H1 (cell line): ENCODE data around the gene CHMP5. TPM values are rescaled to one million over a fixed set of nuclear protein-coding genes. Genes with fewer than 3 reads are reported as not detected.

Experiments
- CTCF ChIA-PET: fragments of 300-600 bp; sonication (Branson Sonifier 250); formaldehyde crosslinking; loops from one replicate; lab custom pipeline; 2021; ENCODE audit not compliant: partially characterized antibody; lab: Charles Lee
- POLR2A ChIA-PET: fragments of 300-600 bp; sonication (Branson Sonifier 250); formaldehyde crosslinking; loops from one replicate; lab custom pipeline; 2021; ENCODE audit warnings: inconsistent platforms; ENCODE audit not compliant: partially characterized antibody; lab: Charles Lee
- DNase-seq, 2 experiments: peaks; one replicate each; pipeline versions ENCODE4 v3.0.0 to v3.0.0-alpha.2; 2010 to 2022; ENCODE audit warnings: low spot score in 2 of 2, low read depth in 1 of 2, mixed read lengths in 1 of 2
- FAIRE-seq: peaks from 2 replicates; lab custom pipeline; 2011; peaks lifted over from hg19 to GRCh38; lab: Jason Lieb, UNC
- H2AFZ ChIP-seq: 2 replicates; pipeline ENCODE4 v1.8.1; 2012; ENCODE audit warnings: low read length, inconsistent platforms
- H2AK5ac ChIP-seq: 2 replicates; pipeline ENCODE4 v1.6.1; 2013; ENCODE audit warnings: low read depth, low read length
- H2BK120ac ChIP-seq: replicated peaks from 2 replicates; pipeline ENCODE3; 2013; ENCODE audit warnings: low read depth, low read length, inconsistent platforms
- H2BK12ac ChIP-seq: 2 replicates; pipeline ENCODE4 v1.6.1; 2013; ENCODE audit warnings: low read depth, low read length
- H2BK15ac ChIP-seq: 2 replicates; pipeline ENCODE4 v1.6.1; 2013; ENCODE audit warnings: low read length
- H2BK20ac ChIP-seq: 2 replicates; pipeline ENCODE4 v1.6.1; 2013; ENCODE audit warnings: low read length
- H2BK5ac ChIP-seq: 2 replicates; pipeline ENCODE4 v1.6.1; 2013; ENCODE audit warnings: low read depth, low read length
- H3K14ac ChIP-seq: 2 replicates; pipeline ENCODE4 v1.6.1; 2013; ENCODE audit warnings: inconsistent platforms; ENCODE audit not compliant: insufficient read length
- H3K18ac ChIP-seq: 2 replicates; pipeline ENCODE4 v1.6.1; 2013; ENCODE audit warnings: low read length; ENCODE audit errors: extremely low read depth
- H3K23ac ChIP-seq: 2 replicates; pipeline ENCODE4 v1.6.1; 2013; ENCODE audit warnings: inconsistent platforms; ENCODE audit not compliant: insufficient read length
- H3K23me2 ChIP-seq: 2 replicates; pipeline ENCODE4 v1.6.1; 2013; ENCODE audit warnings: low read depth, low read length
- H3K27ac ChIP-seq: 2 replicates; pipeline ENCODE4 v1.6.1; 2011; ENCODE audit warnings: low read depth, low read length, inconsistent platforms
- H3K27me3 ChIP-seq, 4 experiments: replicated peaks in 1 of 4; 1 replicate in 1 of 4; 2 replicates in 3 of 4; pipeline versions ENCODE4 v1.6.1 to v1.8.1; 2011 to 2013; ENCODE audit warnings: low read length in 3 of 4, mild to moderate bottlenecking in 3 of 4, inconsistent platforms in 2 of 4, mixed read lengths in 2 of 4, moderate library complexity in 1 of 4; ENCODE audit not compliant: control insufficient read depth in 3 of 4, insufficient read depth in 3 of 4; ENCODE audit errors: extremely low read depth in 1 of 4
- H3K36me3 ChIP-seq, 4 experiments: 2 replicates each; pipeline versions ENCODE4 v1.6.1 to v1.8.1; 2011 to 2013; ENCODE audit warnings: mild to moderate bottlenecking in 4 of 4, low read length in 3 of 4, moderate library complexity in 2 of 4, control low read depth in 1 of 4, inconsistent platforms in 1 of 4; ENCODE audit not compliant: insufficient read depth in 4 of 4, control insufficient read depth in 2 of 4
- H3K4ac ChIP-seq: replicated peaks from 2 replicates; pipeline ENCODE3; 2013; ENCODE audit warnings: low read length, low read depth, mixed read lengths, inconsistent platforms; ENCODE audit not compliant: insufficient read length
- H3K4me1 ChIP-seq, 4 experiments: replicated peaks in 1 of 4; 1 replicate in 1 of 4; 2 replicates in 3 of 4; pipeline versions ENCODE4 v1.6.1 to v1.8.1; 2011 to 2013; ENCODE audit warnings: low read length in 3 of 4, inconsistent platforms in 2 of 4, mixed read lengths in 1 of 4; ENCODE audit not compliant: insufficient read depth in 4 of 4, control insufficient read depth in 3 of 4
- H3K4me2 ChIP-seq, 2 experiments: 2 replicates each; pipeline versions ENCODE4 v1.6.1 to v1.8.1; 2011 to 2013; ENCODE audit warnings: low read depth in 2 of 2, low read length in 2 of 2, control low read depth in 1 of 2, inconsistent platforms in 1 of 2, mild to moderate bottlenecking in 1 of 2; ENCODE audit not compliant: insufficient read depth in 1 of 2
- H3K4me3 ChIP-seq, 4 experiments: fragments of 200-600, 300-600 bp in 1 of 4; sonication (generic), shearing (Covaris generic), sonication (Bioruptor Twin) in 1 of 4; 2 replicates each; pipeline versions ENCODE4 v1.5.1 to v1.8.1; 2011 to 2016; ENCODE audit warnings: low read length in 4 of 4, low read depth in 3 of 4, control low read depth in 2 of 4, inconsistent platforms in 2 of 4, mild to moderate bottlenecking in 2 of 4, mixed read lengths in 1 of 4, moderate library complexity in 1 of 4; ENCODE audit not compliant: insufficient read depth in 2 of 4; ENCODE audit errors: extremely low read depth in 1 of 4
- H3K56ac ChIP-seq: replicated peaks from 2 replicates; pipeline ENCODE3; 2013; ENCODE audit warnings: low read depth, mild to moderate bottlenecking, mixed read lengths, low read length, inconsistent platforms; ENCODE audit not compliant: insufficient read length
- H3K79me1 ChIP-seq: 2 replicates; pipeline ENCODE4 v1.6.1; 2013; ENCODE audit warnings: low read depth, low read length, control low read depth
- H3K79me2 ChIP-seq, 2 experiments: 2 replicates each; pipeline versions ENCODE4 v1.6.1 to v1.8.1; 2012 to 2013; ENCODE audit warnings: low read length in 2 of 2, mild to moderate bottlenecking in 2 of 2, inconsistent platforms in 1 of 2; ENCODE audit not compliant: insufficient read depth in 2 of 2, control insufficient read depth in 1 of 2
- H3K9ac ChIP-seq, 4 experiments: replicated peaks in 1 of 4; 1 replicate in 1 of 4; 2 replicates in 3 of 4; pipeline versions ENCODE4 v1.6.1 to v1.8.1; 2011 to 2013; ENCODE audit warnings: low read depth in 3 of 4, low read length in 3 of 4, control low read depth in 2 of 4, mild to moderate bottlenecking in 2 of 4, moderate library complexity in 2 of 4, inconsistent platforms in 1 of 4; ENCODE audit errors: extremely low read depth in 1 of 4
- H3K9me3 ChIP-seq, 2 experiments: 2 replicates each; pipeline versions ENCODE4 v1.6.1 to v1.8.1; 2012 to 2013; ENCODE audit warnings: mild to moderate bottlenecking in 2 of 2, moderate library complexity in 2 of 2, control low read depth in 1 of 2, inconsistent platforms in 1 of 2, low read depth in 1 of 2, low read length in 1 of 2, mixed read lengths in 1 of 2; ENCODE audit not compliant: insufficient read depth in 2 of 2
- H4K20me1 ChIP-seq, 2 experiments: replicated peaks in 1 of 2; 2 replicates each; pipeline versions ENCODE3 to v1.8.1; 2011 to 2013; ENCODE audit warnings: inconsistent platforms in 2 of 2, low read length in 2 of 2, mild to moderate bottlenecking in 1 of 2; ENCODE audit not compliant: insufficient read depth in 2 of 2, control insufficient read depth in 1 of 2
- H4K5ac ChIP-seq: 2 replicates; pipeline ENCODE4 v1.6.1; 2013; ENCODE audit warnings: low read length, low read depth, mixed read lengths, inconsistent platforms; ENCODE audit not compliant: insufficient read length
- H4K8ac ChIP-seq: 2 replicates; pipeline ENCODE4 v1.8.0; 2013; ENCODE audit warnings: mild to moderate bottlenecking, moderate library complexity, low read length, inconsistent platforms; ENCODE audit not compliant: insufficient read depth; ENCODE audit errors: extremely low read depth
- H4K91ac ChIP-seq: replicated peaks from 2 replicates; pipeline ENCODE3; 2013; ENCODE audit warnings: low read length, mixed read lengths, inconsistent platforms; ENCODE audit not compliant: insufficient read length
- ATF3 ChIP-seq: IDR thresholded peaks from 2 replicates; pipeline ENCODE4 v1.6.1; 2011; ENCODE audit warnings: low read depth, mild to moderate bottlenecking, low read length; ENCODE audit not compliant: insufficient read depth
- CBX5 ChIP-seq: fragments of 300-800, 300-1000 bp; sonication (generic); IDR thresholded peaks from 2 replicates; pipeline ENCODE4 v1.7.1; 2016; ENCODE audit warnings: antibody characterized with exemption, low read length, low read depth
- CHD1 ChIP-seq: IDR thresholded peaks from 2 replicates; pipeline ENCODE4 v1.6.1; 2012; ENCODE audit warnings: low read depth, low read length, improper control_type of control experiment
- GABPA ChIP-seq: IDR thresholded peaks from 2 replicates; pipeline ENCODE4 v1.6.1; 2011; ENCODE audit warnings: mild to moderate bottlenecking, low read length, moderate library complexity, borderline replicate concordance; ENCODE audit not compliant: insufficient read depth
- KDM1A ChIP-seq: fragments of 200-600, 300-600 bp; sonication (generic); IDR thresholded peaks from 2 replicates; pipeline ENCODE4 v1.7.1; 2016; ENCODE audit warnings: mild to moderate bottlenecking, low read length, borderline replicate concordance
- POU5F1 ChIP-seq: IDR thresholded peaks from 2 replicates; pipeline ENCODE4 v1.6.1; 2011; ENCODE audit warnings: low read depth, mild to moderate bottlenecking, low read length, moderate library complexity
- RAD21 ChIP-seq, 2 experiments: IDR thresholded peaks in 1 of 2; conservative IDR thresholded peaks in 1 of 2; 2 replicates each; pipeline ENCODE4 v1.6.1; 2011; ENCODE audit warnings: low read depth in 2 of 2, low read length in 2 of 2, improper control_type of control experiment in 1 of 2, inconsistent platforms in 1 of 2, mild to moderate bottlenecking in 1 of 2, moderate library complexity in 1 of 2
- RBBP5 ChIP-seq: IDR thresholded peaks from 2 replicates; pipeline ENCODE4 v1.7.1; 2012; ENCODE audit warnings: low read depth, mild to moderate bottlenecking, inconsistent platforms, low read length, moderate library complexity, borderline replicate concordance
- TBP ChIP-seq: IDR thresholded peaks from 2 replicates; pipeline ENCODE4 v1.6.1; 2011; ENCODE audit warnings: low read depth, low read length, improper control_type of control experiment
- TEAD4 ChIP-seq: IDR thresholded peaks from 2 replicates; pipeline ENCODE4 v1.6.1; 2012; ENCODE audit warnings: low read depth, low read length, inconsistent platforms, mixed read lengths
- ZNF274 ChIP-seq: IDR thresholded peaks from 2 replicates; pipeline ENCODE4 v1.7.0; 2012; ENCODE audit warnings: low read length, borderline replicate concordance; ENCODE audit errors: extremely low read depth
- WGBS, 2 experiments: shearing (Covaris generic) in 1 of 2; methylation state at CpG; one replicate each; pipeline versions ENCODE4 v1.1.6 to v1.1.7; 2013 to 2015; ENCODE audit warnings: low lambda C conversion rate in 2 of 2, mixed read lengths in 2 of 2, inconsistent platforms in 1 of 2, low coverage in 1 of 2, missing lambda C conversion rate in 1 of 2; ENCODE audit not compliant: insufficient replicate concordance in 2 of 2, insufficient coverage in 1 of 2, insufficient read length in 1 of 2; ENCODE audit errors: extremely low coverage in 1 of 2, missing lambda C conversion rate in 1 of 2; 5-methylcytosine and 5-hydroxymethylcytosine counted together
- polyA plus RNA-seq, 7 experiments: library from polyadenylated mRNA; depleted of rRNA in 3 of 7; stranded (reverse) in 5 of 7; unstranded in 2 of 7; fragments of >200 nt in 5 of 7; fragments of 200-250 nt in 2 of 7; gene quantifications; 1 replicate in 5 of 7; 2 replicates in 1 of 7; 4 replicates in 1 of 7; pipeline versions ENCODE4 v1.2.1 to v1.2.3, GENCODE V29; 2011 to 2013; ENCODE audit warnings: missing spikeins in 2 of 7, mixed read lengths in 2 of 7
- total RNA-seq: library from RNA; stranded (reverse); fragmentation: NEBNext Ultra II Directional; extraction: Animal tissue kit (Norgen Biotek cat#: 25700); gene quantifications from 2 replicates; pipeline ENCODE4 v1.2.1, GENCODE V29; 2021

CHMP5 gene
- total and polyA plus RNA-seq, 2 of the 8 experiments (the other 6 are each of a cell fraction or from before 2014, with no cell fraction given): 25.0 to 47.3 TPM

- POLR2A ChIA-PET: interaction anchor here (0.9 to 1.6 kb wide), 3 partner anchors 15 to 248 kb away, joined by 3 to 5 read pairs (median 4); partner anchors contain the start of genes DNAJA1 and NFX1
- Histone ChIP-seq H3K4me2 (no peak overlapping the region), H3K4me3 (no peak overlapping the region), H3K9ac (no peak overlapping the region), H2BK15ac (no peak overlapping the region), H3K79me1 (no peaks in the 10 kb centered on the region), H3K4ac (no peak overlapping the region), H3K9me3 (no peaks in the 10 kb centered on the region), H4K5ac (no peak overlapping the region), H3K18ac (no peak overlapping the region), H2BK20ac (no peak overlapping the region), H3K79me2 (no peaks in the 10 kb centered on the region), H3K14ac (no peak overlapping the region), H3K23me2 (no peaks in the 10 kb centered on the region), H2AFZ (no peak overlapping the region), H4K20me1 (no peaks in the 10 kb centered on the region), H3K27ac (no peak overlapping the region), H3K36me3 (peaks cover 14 to 46% (median 35%) of the 10 kb centered on the region in 4 experiments), H4K91ac (no peak overlapping the region), H2AK5ac (no peak overlapping the region), H4K8ac (no peak overlapping the region), H3K27me3 (no peaks in the 10 kb centered on the region), H2BK12ac (no peak overlapping the region), H3K56ac (no peak overlapping the region), H3K4me1 (no peaks in the 10 kb centered on the region), H2BK5ac (no peak overlapping the region), H2BK120ac (no peak overlapping the region), H3K23ac (no peak overlapping the region)
- no peak for DNase-seq
- WGBS, 2 experiments: 86% methylated on average over 3 of the region's 3 CpGs; no CpG with 5 or more reads in 1 of the 2 experiments
- CTCF ChIA-PET: interaction anchor here (0.6 to 1.1 kb wide), 7 partner anchors 13 to 194 kb away, joined by 3 read pairs; no protein-coding TSS in a partner anchor
- FAIRE-seq: no peak
- TF ChIP-seq GABPA (no peak), RBBP5 (no peak), CHD1 (no peak), RAD21 (IDR thresholded peaks at IDR 0.05 in 1 of 2, conservative IDR thresholded peaks at IDR 0.05 in 1 of 2; ENCODE audit: low read depth in 2 of 2, low read length in 2 of 2) (no peak), POU5F1 (no peak), TBP (no peak), KDM1A (no peak), ATF3 (no peak), CBX5 (no peak), TEAD4 (no peak), ZNF274 (no peak)
These were observed 8.6 kb downstream of the CHMP5 start for GRCh38 chr9:33273266-33273971.
